Urinary bladder (tissue), 4 donors: ENCODE data around the gene EHBP1. TPM values are rescaled to one million over a fixed set of nuclear protein-coding genes. Genes with fewer than 3 reads are reported as not detected.

Source experiments
- DNase-seq: peaks from one replicate; pipeline ENCODE4 v3.0.0-alpha.2; 2015; ENCODE audit errors: extremely low spot score
- H3K27ac ChIP-seq: one replicate; pipeline ENCODE4 v1.5.1; 2013; ENCODE audit warnings: low read depth, mild to moderate bottlenecking, moderate library complexity
- H3K36me3 ChIP-seq: one replicate; pipeline ENCODE4 v1.6.1; 2013; ENCODE audit warnings: mild to moderate bottlenecking, moderate library complexity; ENCODE audit not compliant: insufficient read depth
- H3K4me1 ChIP-seq: one replicate; pipeline ENCODE4 v1.6.1; 2013; ENCODE audit warnings: mild to moderate bottlenecking, moderate library complexity; ENCODE audit not compliant: insufficient read depth
- H3K4me3 ChIP-seq: one replicate; pipeline ENCODE4 v1.5.1; 2013; ENCODE audit warnings: low read depth, low read length
- WGBS: extraction: QIAGEN DNeasy Blood & Tissue Kit; methylation state at CpG from one replicate; pipeline ENCODE4 v1.1.7; 2013; 5-methylcytosine and 5-hydroxymethylcytosine counted together
- polyA plus RNA-seq: library from polyadenylated mRNA; stranded (reverse); fragments of 200-250 nt; gene quantifications from one replicate; pipeline ENCODE4 v1.2.3, GENCODE V29; 2013
- total RNA-seq: library from RNA; depleted of rRNA; stranded (reverse); fragments of >200 nt; gene quantifications from one replicate; pipeline ENCODE4 v1.2.3, GENCODE V29; 2014
- donor health status: healthy with polysubstance abuse.
- donor health status: healthy.

EHBP1 gene
- total and polyA plus RNA-seq, 2 donors = 41.0 to 145 TPM

GRCh38 chr2:63053889-63054602, 348.5 kb downstream of the EHBP1 start:
- 5% methylated on average over 48 of the region's 48 CpGs for WGBS
- peak overlapping the region; percentile 26 for H3K4me3 ChIP-seq

GRCh38 chr2:63054841-63055225, 349.3 kb downstream of the EHBP1 start:
- 24% methylated on average over 7 of the region's 7 CpGs for WGBS
- H3K4me1 ChIP-seq = peaks cover 3% of the 10 kb centered on the region
- no peak overlapping the region for H3K4me3 ChIP-seq
- H3K36me3 ChIP-seq = no peaks in the 10 kb centered on the region
- no peak for DNase-seq
- no peak overlapping the region for H3K27ac ChIP-seq

More at GRCh38 chr2:63053889-63054602, 348.5 kb downstream of the EHBP1 start:
- no peak for DNase-seq
- Histone ChIP-seq H3K4me1 (peaks cover 3% of the 10 kb centered on the region), H3K27ac (no peak overlapping the region), H3K36me3 (no peaks in the 10 kb centered on the region)

GRCh38 chr2:63055226-63056106, 350.0 kb downstream of the EHBP1 start:
- no peak for DNase-seq
- Histone ChIP-seq H3K4me3 (peak overlapping the region; percentile 4), H3K4me1 (peaks cover 3% of the 10 kb centered on the region), H3K27ac (no peak overlapping the region), H3K36me3 (no peaks in the 10 kb centered on the region)
- 5% methylated on average over 63 of the region's 63 CpGs for WGBS

- no peaks in the 10 kb centered on the region for H3K36me3 ChIP-seq
- WGBS = 7% methylated on average over 49 of the region's 49 CpGs
- no peak overlapping the region for H3K4me3 ChIP-seq
- DNase-seq = no peak
- H3K4me1 ChIP-seq = peaks cover 3% of the 10 kb centered on the region
- no peak overlapping the region for H3K27ac ChIP-seq
Measured at GRCh38 chr2:63056107-63057050, 350.9 kb downstream of the EHBP1 start.

- H3K4me3 ChIP-seq = no peak overlapping the region
- H3K36me3 ChIP-seq = no peaks in the 10 kb centered on the region
- no peak overlapping the region for H3K27ac ChIP-seq
- WGBS = 10% methylated on average over 35 of the region's 35 CpGs
- H3K4me1 ChIP-seq = peaks cover 3% of the 10 kb centered on the region
- no peak for DNase-seq
Measured at GRCh38 chr2:63057249-63058143, 352.0 kb downstream of the EHBP1 start.

GRCh38 chr2:63058144-63058920, 352.8 kb downstream of the EHBP1 start:
- H3K4me1 ChIP-seq = peaks cover 3% of the 10 kb centered on the region
- H3K36me3 ChIP-seq = no peaks in the 10 kb centered on the region
- no peak for DNase-seq
- H3K27ac ChIP-seq = no peak overlapping the region
- 5% methylated on average over 35 of the region's 35 CpGs for WGBS
- H3K4me3 ChIP-seq = peak overlapping the region; percentile 10

- Histone ChIP-seq H3K4me3 (peak overlapping the region; percentile 10), H3K4me1 (peaks cover 3% of the 10 kb centered on the region), H3K27ac (no peak overlapping the region), H3K36me3 (no peaks in the 10 kb centered on the region)
- DNase-seq = no peak
- 3% methylated on average over 67 of the region's 67 CpGs for WGBS
Measured at GRCh38 chr2:63058921-63059792, 353.6 kb downstream of the EHBP1 start.

- no peak for DNase-seq
- H3K4me1 ChIP-seq = peaks cover 3% of the 10 kb centered on the region
Measured at GRCh38 chr2:63059793-63060471, 354.4 kb downstream of the EHBP1 start.

GRCh38 chr2:63060472-63060991, 355.0 kb downstream of the EHBP1 start:
- 26% methylated on average over 5 of the region's 5 CpGs for WGBS
- no peaks in the 10 kb centered on the region for H3K36me3 ChIP-seq
- H3K4me3 ChIP-seq = no peak overlapping the region
- H3K27ac ChIP-seq = no peak overlapping the region
- H3K4me1 ChIP-seq = peaks cover 3% of the 10 kb centered on the region
- no peak for DNase-seq

More at GRCh38 chr2:63059793-63060471, 354.4 kb downstream of the EHBP1 start:
- Histone ChIP-seq H3K36me3 (no peaks in the 10 kb centered on the region), H3K27ac (no peak overlapping the region), H3K4me3 (no peak overlapping the region)
- 5% methylated on average over 39 of the region's 39 CpGs for WGBS

GRCh38 chr2:63064197-63064596, 358.7 kb downstream of the EHBP1 start:
- no peak overlapping the region for H3K27ac ChIP-seq
- 37% methylated on average over 1 of the region's 1 CpG for WGBS
- H3K4me1 ChIP-seq = no peaks in the 10 kb centered on the region
- no peak for DNase-seq
- H3K4me3 ChIP-seq = no peak overlapping the region
- H3K36me3 ChIP-seq = no peaks in the 10 kb centered on the region

- no peak for DNase-seq
- WGBS = 63% methylated on average over 4 of the region's 4 CpGs
- Histone ChIP-seq H3K27ac (no peak overlapping the region), H3K36me3 (no peaks in the 10 kb centered on the region), H3K4me1 (no peaks in the 10 kb centered on the region), H3K4me3 (no peak overlapping the region)
Measured at GRCh38 chr2:63064661-63065060, 359.1 kb downstream of the EHBP1 start.
